H1 (cell line): Measurements from ENCODE around the gene SYNPO. TPM values are rescaled to one million over a fixed set of nuclear protein-coding genes. Genes with fewer than 3 reads are reported as not detected.

Source experiments
- CTCF ChIA-PET: fragments of 300-600 bp; sonication (Branson Sonifier 250); formaldehyde crosslinking; loops from one replicate; lab custom pipeline; 2021; ENCODE audit not compliant: partially characterized antibody; lab: Charles Lee
- POLR2A ChIA-PET: fragments of 300-600 bp; sonication (Branson Sonifier 250); formaldehyde crosslinking; loops from one replicate; lab custom pipeline; 2021; ENCODE audit warnings: inconsistent platforms; ENCODE audit not compliant: partially characterized antibody; lab: Charles Lee
- DNase-seq, 2 experiments: peaks; one replicate each; pipeline versions ENCODE4 v3.0.0 to v3.0.0-alpha.2; 2010 to 2022; ENCODE audit warnings: low spot score in 2 of 2, low read depth in 1 of 2, mixed read lengths in 1 of 2
- FAIRE-seq: peaks from 2 replicates; lab custom pipeline; 2011; peaks lifted over from hg19 to GRCh38; lab: Jason Lieb, UNC
- H2AFZ ChIP-seq: 2 replicates; pipeline ENCODE4 v1.8.1; 2012; ENCODE audit warnings: low read length, inconsistent platforms
- H2AK5ac ChIP-seq: 2 replicates; pipeline ENCODE4 v1.6.1; 2013; ENCODE audit warnings: low read depth, low read length
- H2BK120ac ChIP-seq: replicated peaks from 2 replicates; pipeline ENCODE3; 2013; ENCODE audit warnings: low read depth, low read length, inconsistent platforms
- H2BK12ac ChIP-seq: 2 replicates; pipeline ENCODE4 v1.6.1; 2013; ENCODE audit warnings: low read depth, low read length
- H2BK15ac ChIP-seq: 2 replicates; pipeline ENCODE4 v1.6.1; 2013; ENCODE audit warnings: low read length
- H2BK20ac ChIP-seq: 2 replicates; pipeline ENCODE4 v1.6.1; 2013; ENCODE audit warnings: low read length
- H2BK5ac ChIP-seq: 2 replicates; pipeline ENCODE4 v1.6.1; 2013; ENCODE audit warnings: low read depth, low read length
- H3K14ac ChIP-seq: 2 replicates; pipeline ENCODE4 v1.6.1; 2013; ENCODE audit warnings: inconsistent platforms; ENCODE audit not compliant: insufficient read length
- H3K18ac ChIP-seq: 2 replicates; pipeline ENCODE4 v1.6.1; 2013; ENCODE audit warnings: low read length; ENCODE audit errors: extremely low read depth
- H3K23ac ChIP-seq: 2 replicates; pipeline ENCODE4 v1.6.1; 2013; ENCODE audit warnings: inconsistent platforms; ENCODE audit not compliant: insufficient read length
- H3K23me2 ChIP-seq: 2 replicates; pipeline ENCODE4 v1.6.1; 2013; ENCODE audit warnings: low read depth, low read length
- H3K27ac ChIP-seq: 2 replicates; pipeline ENCODE4 v1.6.1; 2011; ENCODE audit warnings: low read depth, low read length, inconsistent platforms
- H3K27me3 ChIP-seq, 4 experiments: replicated peaks in 1 of 4; 1 replicate in 1 of 4; 2 replicates in 3 of 4; pipeline versions ENCODE4 v1.6.1 to v1.8.1; 2011 to 2013; ENCODE audit warnings: low read length in 3 of 4, mild to moderate bottlenecking in 3 of 4, inconsistent platforms in 2 of 4, mixed read lengths in 2 of 4, moderate library complexity in 1 of 4; ENCODE audit not compliant: control insufficient read depth in 3 of 4, insufficient read depth in 3 of 4; ENCODE audit errors: extremely low read depth in 1 of 4
- H3K36me3 ChIP-seq, 4 experiments: 2 replicates each; pipeline versions ENCODE4 v1.6.1 to v1.8.1; 2011 to 2013; ENCODE audit warnings: mild to moderate bottlenecking in 4 of 4, low read length in 3 of 4, moderate library complexity in 2 of 4, control low read depth in 1 of 4, inconsistent platforms in 1 of 4; ENCODE audit not compliant: insufficient read depth in 4 of 4, control insufficient read depth in 2 of 4
- H3K4ac ChIP-seq: replicated peaks from 2 replicates; pipeline ENCODE3; 2013; ENCODE audit warnings: low read length, low read depth, mixed read lengths, inconsistent platforms; ENCODE audit not compliant: insufficient read length
- H3K4me1 ChIP-seq, 4 experiments: replicated peaks in 1 of 4; 1 replicate in 1 of 4; 2 replicates in 3 of 4; pipeline versions ENCODE4 v1.6.1 to v1.8.1; 2011 to 2013; ENCODE audit warnings: low read length in 3 of 4, inconsistent platforms in 2 of 4, mixed read lengths in 1 of 4; ENCODE audit not compliant: insufficient read depth in 4 of 4, control insufficient read depth in 3 of 4
- H3K4me2 ChIP-seq, 2 experiments: 2 replicates each; pipeline versions ENCODE4 v1.6.1 to v1.8.1; 2011 to 2013; ENCODE audit warnings: low read depth in 2 of 2, low read length in 2 of 2, control low read depth in 1 of 2, inconsistent platforms in 1 of 2, mild to moderate bottlenecking in 1 of 2; ENCODE audit not compliant: insufficient read depth in 1 of 2
- H3K4me3 ChIP-seq, 4 experiments: fragments of 200-600, 300-600 bp in 1 of 4; sonication (generic), shearing (Covaris generic), sonication (Bioruptor Twin) in 1 of 4; 2 replicates each; pipeline versions ENCODE4 v1.5.1 to v1.8.1; 2011 to 2016; ENCODE audit warnings: low read length in 4 of 4, low read depth in 3 of 4, control low read depth in 2 of 4, inconsistent platforms in 2 of 4, mild to moderate bottlenecking in 2 of 4, mixed read lengths in 1 of 4, moderate library complexity in 1 of 4; ENCODE audit not compliant: insufficient read depth in 2 of 4; ENCODE audit errors: extremely low read depth in 1 of 4
- H3K56ac ChIP-seq: replicated peaks from 2 replicates; pipeline ENCODE3; 2013; ENCODE audit warnings: low read depth, mild to moderate bottlenecking, mixed read lengths, low read length, inconsistent platforms; ENCODE audit not compliant: insufficient read length
- H3K79me1 ChIP-seq: 2 replicates; pipeline ENCODE4 v1.6.1; 2013; ENCODE audit warnings: low read depth, low read length, control low read depth
- H3K79me2 ChIP-seq, 2 experiments: 2 replicates each; pipeline versions ENCODE4 v1.6.1 to v1.8.1; 2012 to 2013; ENCODE audit warnings: low read length in 2 of 2, mild to moderate bottlenecking in 2 of 2, inconsistent platforms in 1 of 2; ENCODE audit not compliant: insufficient read depth in 2 of 2, control insufficient read depth in 1 of 2
- H3K9ac ChIP-seq, 4 experiments: replicated peaks in 1 of 4; 1 replicate in 1 of 4; 2 replicates in 3 of 4; pipeline versions ENCODE4 v1.6.1 to v1.8.1; 2011 to 2013; ENCODE audit warnings: low read depth in 3 of 4, low read length in 3 of 4, control low read depth in 2 of 4, mild to moderate bottlenecking in 2 of 4, moderate library complexity in 2 of 4, inconsistent platforms in 1 of 4; ENCODE audit errors: extremely low read depth in 1 of 4
- H3K9me3 ChIP-seq, 2 experiments: 2 replicates each; pipeline versions ENCODE4 v1.6.1 to v1.8.1; 2012 to 2013; ENCODE audit warnings: mild to moderate bottlenecking in 2 of 2, moderate library complexity in 2 of 2, control low read depth in 1 of 2, inconsistent platforms in 1 of 2, low read depth in 1 of 2, low read length in 1 of 2, mixed read lengths in 1 of 2; ENCODE audit not compliant: insufficient read depth in 2 of 2
- H4K20me1 ChIP-seq, 2 experiments: replicated peaks in 1 of 2; 2 replicates each; pipeline versions ENCODE3 to v1.8.1; 2011 to 2013; ENCODE audit warnings: inconsistent platforms in 2 of 2, low read length in 2 of 2, mild to moderate bottlenecking in 1 of 2; ENCODE audit not compliant: insufficient read depth in 2 of 2, control insufficient read depth in 1 of 2
- H4K5ac ChIP-seq: 2 replicates; pipeline ENCODE4 v1.6.1; 2013; ENCODE audit warnings: low read length, low read depth, mixed read lengths, inconsistent platforms; ENCODE audit not compliant: insufficient read length
- H4K8ac ChIP-seq: 2 replicates; pipeline ENCODE4 v1.8.0; 2013; ENCODE audit warnings: mild to moderate bottlenecking, moderate library complexity, low read length, inconsistent platforms; ENCODE audit not compliant: insufficient read depth; ENCODE audit errors: extremely low read depth
- H4K91ac ChIP-seq: replicated peaks from 2 replicates; pipeline ENCODE3; 2013; ENCODE audit warnings: low read length, mixed read lengths, inconsistent platforms; ENCODE audit not compliant: insufficient read length
- BCL11A ChIP-seq, 2 experiments: IDR thresholded peaks; one replicate each; pipeline ENCODE4 v1.6.1; 2011; ENCODE audit warnings: low read depth in 2 of 2, low read length in 2 of 2, mild to moderate bottlenecking in 2 of 2
- BRCA1 ChIP-seq: IDR thresholded peaks from 2 replicates; pipeline ENCODE4 v1.6.1; 2012; ENCODE audit warnings: low read depth, low read length, improper control_type of control experiment
- CEBPB ChIP-seq: IDR thresholded peaks from 2 replicates; pipeline ENCODE4 v1.6.1; 2012; ENCODE audit warnings: low read depth, low read length
- KDM1A ChIP-seq: fragments of 200-600, 300-600 bp; sonication (generic); IDR thresholded peaks from 2 replicates; pipeline ENCODE4 v1.7.1; 2016; ENCODE audit warnings: mild to moderate bottlenecking, low read length, borderline replicate concordance
- KDM5A ChIP-seq: fragments of 200-600 bp; IDR thresholded peaks from 2 replicates; pipeline ENCODE4 v1.7.1; 2012; ENCODE audit warnings: mild to moderate bottlenecking, low read length, inconsistent platforms, mixed read lengths
- NRF1 ChIP-seq: IDR thresholded peaks from 2 replicates; pipeline ENCODE4 v1.6.1; 2011; ENCODE audit warnings: mild to moderate bottlenecking, low read depth, low read length, improper control_type of control experiment
- POLR2A ChIP-seq, 2 experiments: IDR thresholded peaks; 1 replicate in 1 of 2; 2 replicates in 1 of 2; pipeline ENCODE4 v1.6.1; 2011; ENCODE audit warnings: low read depth in 2 of 2, low read length in 2 of 2, mild to moderate bottlenecking in 2 of 2; ENCODE audit errors: control extremely low read depth in 1 of 2
- POU5F1 ChIP-seq: IDR thresholded peaks from 2 replicates; pipeline ENCODE4 v1.6.1; 2011; ENCODE audit warnings: low read depth, mild to moderate bottlenecking, low read length, moderate library complexity
- RAD21 ChIP-seq, 2 experiments: IDR thresholded peaks in 1 of 2; conservative IDR thresholded peaks in 1 of 2; 2 replicates each; pipeline ENCODE4 v1.6.1; 2011; ENCODE audit warnings: low read depth in 2 of 2, low read length in 2 of 2, improper control_type of control experiment in 1 of 2, inconsistent platforms in 1 of 2, mild to moderate bottlenecking in 1 of 2, moderate library complexity in 1 of 2
- TAF1 ChIP-seq: IDR thresholded peaks from 2 replicates; pipeline ENCODE4 v1.6.1; 2011; ENCODE audit warnings: mild to moderate bottlenecking, low read depth, low read length
- WGBS, 2 experiments: shearing (Covaris generic) in 1 of 2; methylation state at CpG; one replicate each; pipeline versions ENCODE4 v1.1.6 to v1.1.7; 2013 to 2015; ENCODE audit warnings: low lambda C conversion rate in 2 of 2, mixed read lengths in 2 of 2, inconsistent platforms in 1 of 2, low coverage in 1 of 2, missing lambda C conversion rate in 1 of 2; ENCODE audit not compliant: insufficient replicate concordance in 2 of 2, insufficient coverage in 1 of 2, insufficient read length in 1 of 2; ENCODE audit errors: extremely low coverage in 1 of 2, missing lambda C conversion rate in 1 of 2; 5-methylcytosine and 5-hydroxymethylcytosine counted together
- polyA plus RNA-seq, 7 experiments: library from polyadenylated mRNA; depleted of rRNA in 3 of 7; stranded (reverse) in 5 of 7; unstranded in 2 of 7; fragments of >200 nt in 5 of 7; fragments of 200-250 nt in 2 of 7; gene quantifications; 1 replicate in 5 of 7; 2 replicates in 1 of 7; 4 replicates in 1 of 7; pipeline versions ENCODE4 v1.2.1 to v1.2.3, GENCODE V29; 2011 to 2013; ENCODE audit warnings: missing spikeins in 2 of 7, mixed read lengths in 2 of 7
- total RNA-seq: library from RNA; stranded (reverse); fragmentation: NEBNext Ultra II Directional; extraction: Animal tissue kit (Norgen Biotek cat#: 25700); gene quantifications from 2 replicates; pipeline ENCODE4 v1.2.1, GENCODE V29; 2021
- TF ChIP-seq, protein P1 (sequence below), 3 experiments: IDR thresholded peaks; 1 replicate in 2 of 3; 2 replicates in 1 of 3; pipeline versions ENCODE4 v1.5.1 to v1.6.1; 2011; ENCODE audit warnings: low read length in 3 of 3, mild to moderate bottlenecking in 3 of 3, inconsistent platforms in 2 of 3, low read depth in 1 of 3, moderate library complexity in 1 of 3; ENCODE audit not compliant: insufficient read depth in 1 of 3; ENCODE audit errors: control extremely low read depth in 1 of 3

SYNPO gene
- total and polyA plus RNA-seq, 2 of the 8 experiments (the other 6 are each of a cell fraction or from before 2014, with no cell fraction given) = 2.3 TPM

DNA sequence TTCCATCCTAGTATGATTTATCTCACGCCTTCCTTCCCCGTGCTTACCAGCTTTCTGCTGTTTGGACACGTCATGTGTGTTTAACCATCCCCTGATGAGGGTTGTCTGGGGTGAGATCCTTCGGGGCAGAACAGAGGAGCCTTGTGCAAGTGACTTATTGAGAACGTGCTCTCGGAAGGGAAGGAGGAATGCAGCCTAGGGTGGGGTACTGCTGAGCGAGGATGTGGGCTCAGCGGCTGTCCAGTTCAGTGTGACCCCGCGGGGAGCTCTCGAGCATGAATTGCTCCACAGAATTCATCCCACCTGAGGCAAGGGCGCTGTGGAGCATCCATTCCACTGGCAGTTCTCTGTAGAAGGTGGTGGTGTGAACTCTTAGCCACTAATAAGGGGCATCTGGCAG is 24.6 kb downstream of the SYNPO start:
- Histone ChIP-seq H3K56ac (no peak overlapping the region), H3K14ac (no peak overlapping the region), H3K23ac (no peak overlapping the region), H4K91ac (no peak overlapping the region), H3K27ac (no peak overlapping the region), H2BK120ac (no peak overlapping the region), H3K9me3 (no peaks in the 10 kb centered on the region), H3K18ac (no peak overlapping the region), H3K23me2 (no peaks in the 10 kb centered on the region)
- TF ChIP-seq TAF1 (no peak), KDM1A (no peak), POLR2A (IDR thresholded peaks at IDR 0.05; ENCODE audit: control extremely low read depth in 1 of 2, low read depth in 2 of 2, low read length in 2 of 2) (no peak), BCL11A (IDR thresholded peaks at IDR 0.05; ENCODE audit: low read depth in 2 of 2, low read length in 2 of 2) (no peak), NRF1 (no peak), RAD21 (IDR thresholded peaks at IDR 0.05 in 1 of 2, conservative IDR thresholded peaks at IDR 0.05 in 1 of 2; ENCODE audit: low read depth in 2 of 2, low read length in 2 of 2) (no peak), POU5F1 (no peak), CEBPB (no peak), BRCA1 (no peak), KDM5A (no peak)
- TF ChIP-seq, protein P1, sequence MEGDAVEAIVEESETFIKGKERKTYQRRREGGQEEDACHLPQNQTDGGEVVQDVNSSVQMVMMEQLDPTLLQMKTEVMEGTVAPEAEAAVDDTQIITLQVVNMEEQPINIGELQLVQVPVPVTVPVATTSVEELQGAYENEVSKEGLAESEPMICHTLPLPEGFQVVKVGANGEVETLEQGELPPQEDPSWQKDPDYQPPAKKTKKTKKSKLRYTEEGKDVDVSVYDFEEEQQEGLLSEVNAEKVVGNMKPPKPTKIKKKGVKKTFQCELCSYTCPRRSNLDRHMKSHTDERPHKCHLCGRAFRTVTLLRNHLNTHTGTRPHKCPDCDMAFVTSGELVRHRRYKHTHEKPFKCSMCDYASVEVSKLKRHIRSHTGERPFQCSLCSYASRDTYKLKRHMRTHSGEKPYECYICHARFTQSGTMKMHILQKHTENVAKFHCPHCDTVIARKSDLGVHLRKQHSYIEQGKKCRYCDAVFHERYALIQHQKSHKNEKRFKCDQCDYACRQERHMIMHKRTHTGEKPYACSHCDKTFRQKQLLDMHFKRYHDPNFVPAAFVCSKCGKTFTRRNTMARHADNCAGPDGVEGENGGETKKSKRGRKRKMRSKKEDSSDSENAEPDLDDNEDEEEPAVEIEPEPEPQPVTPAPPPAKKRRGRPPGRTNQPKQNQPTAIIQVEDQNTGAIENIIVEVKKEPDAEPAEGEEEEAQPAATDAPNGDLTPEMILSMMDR (IDR thresholded peaks at IDR 0.05; ENCODE audit: control extremely low read depth in 1 of 3, insufficient read depth in 1 of 3, low read depth in 1 of 3, low read length in 3 of 3) = no peak
- TF ChIP-seq, all 59 proteins: peak for 0
- H4K5ac ChIP-seq = no peak overlapping the region
- H3K4ac ChIP-seq = no peak overlapping the region
- no peaks in the 10 kb centered on the region for H3K79me1 ChIP-seq
- H3K27me3 ChIP-seq = no peaks in the 10 kb centered on the region
- H2BK20ac ChIP-seq = no peak overlapping the region
- H4K8ac ChIP-seq = no peak overlapping the region
- H2BK12ac ChIP-seq = no peak overlapping the region
- H3K79me2 ChIP-seq = no peaks in the 10 kb centered on the region
- WGBS, 2 experiments = 81% methylated on average over 12 of the region's 12 CpGs; no CpG with 5 or more reads in 1 of the 2 experiments
- DNase-seq (no peak), FAIRE-seq (no peak)
- H2AFZ ChIP-seq = no peak overlapping the region
- H3K9ac ChIP-seq = no peak overlapping the region
- H2BK5ac ChIP-seq = no peak overlapping the region
- peaks cover 0 to 13% (median 2%) of the 10 kb centered on the region in 4 experiments; a peak in 4 of 7 replicates for H3K4me1 ChIP-seq
- POLR2A ChIA-PET = interaction anchor here (0.8 to 3.0 kb wide), 3 partner anchors 36 to 105 kb away, joined by 3 to 9 read pairs (median 3); partner anchors contain the start of gene RBM22
- no peak overlapping the region for H3K4me2 ChIP-seq
- peaks cover 0 to 12% (median 0%) of the 10 kb centered on the region in 4 experiments; a peak in 1 of 8 replicates for H3K36me3 ChIP-seq
- H3K4me3 ChIP-seq = no peak overlapping the region
- CTCF ChIA-PET = interaction anchor here (0.7 to 20.1 kb wide), 3 partner anchors 20 to 175 kb away, joined by 3 to 303 read pairs (median 247); partner anchors contain the start of gene SYNPO
- no peak overlapping the region for H2BK15ac ChIP-seq
- H2AK5ac ChIP-seq = no peak overlapping the region
- H4K20me1 ChIP-seq = peaks cover 0 to 2% of the 10 kb centered on the region in 2 experiments
